ENCODE results near the gene ERP44.
"Not testable (repeated sequence)": the region's sequence is repeated elsewhere in the genome, so short reads cannot be mapped to it uniquely, and the experiment has no call there.

ERP44 gene

GRCh38 chr9:100087218-100087617 is 11.6 kb downstream of the ERP44 start:
- ATAC-seq = no peak
- Mint-ChIP-seq H3K27ac (no peak overlapping the region), H3K4me3 (no peak overlapping the region), H3K27me3 (no peaks in the 10 kb centered on the region), H3K9me3 (no peaks in the 10 kb centered on the region), H3K36me3 (no peaks in the 10 kb centered on the region), H3K4me1 (peaks cover 73% of the 10 kb centered on the region)

DNA sequence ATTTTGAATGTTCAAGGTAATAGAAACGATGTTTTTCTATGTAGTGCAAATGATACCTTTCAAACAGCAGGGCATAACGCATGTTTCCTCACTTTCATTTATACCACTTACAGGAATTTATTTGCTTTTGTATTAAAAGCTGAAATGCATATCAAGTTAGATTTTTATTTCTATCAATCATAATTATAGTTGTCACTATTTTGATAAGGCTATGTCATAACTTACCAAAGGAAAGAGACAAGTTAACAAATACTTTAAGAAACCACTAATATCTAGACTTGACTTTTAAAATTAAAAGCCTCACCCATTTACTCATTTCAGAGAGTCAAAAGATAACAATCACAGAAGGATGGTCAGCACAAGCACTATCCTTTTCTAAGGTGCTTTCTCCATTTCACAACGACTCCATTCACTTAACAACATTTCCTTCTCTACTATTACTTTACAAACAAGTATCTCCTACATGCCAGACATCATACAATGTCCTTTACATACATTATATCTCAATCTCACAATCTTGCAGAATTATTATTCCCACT is 12.6 kb downstream of the ERP44 start:
- no peaks in the 10 kb centered on the region for H3K27me3 Mint-ChIP-seq
- H3K27ac Mint-ChIP-seq = peak overlapping the region; percentile 91
- H3K4me1 Mint-ChIP-seq = peaks cover 79% of the 10 kb centered on the region
- H3K4me3 Mint-ChIP-seq = no peak overlapping the region
- H3K9me3 Mint-ChIP-seq = no peaks in the 10 kb centered on the region
- H3K36me3 Mint-ChIP-seq = no peaks in the 10 kb centered on the region
- no peak for ATAC-seq

DNA sequence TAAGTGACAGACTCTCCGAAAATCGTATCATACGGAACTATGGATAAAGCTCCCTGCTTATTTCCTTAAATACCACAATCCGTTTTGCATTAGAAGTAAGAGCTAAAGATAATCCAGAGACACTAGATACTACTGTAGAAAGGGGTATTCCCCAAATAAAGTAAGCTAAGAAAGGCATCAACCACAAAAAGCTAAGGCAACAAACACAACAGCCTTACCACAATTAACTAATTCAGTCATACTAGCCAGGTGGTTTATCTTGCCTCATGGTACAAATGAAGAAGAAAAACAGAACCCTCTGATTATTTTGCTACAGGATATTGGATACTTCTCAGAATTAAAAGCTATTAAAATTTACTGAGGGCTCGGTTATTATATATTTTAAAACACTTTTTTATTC is 14.1 kb downstream of the ERP44 start:
- Mint-ChIP-seq H3K27ac (peak overlapping the region; percentile 91), H3K4me3 (peak overlapping the region; percentile 61), H3K9me3 (no peaks in the 10 kb centered on the region), H3K4me1 (peaks cover 88% of the 10 kb centered on the region), H3K27me3 (no peaks in the 10 kb centered on the region), H3K36me3 (no peaks in the 10 kb centered on the region)
- peak; percentile 92 for ATAC-seq

DNA sequence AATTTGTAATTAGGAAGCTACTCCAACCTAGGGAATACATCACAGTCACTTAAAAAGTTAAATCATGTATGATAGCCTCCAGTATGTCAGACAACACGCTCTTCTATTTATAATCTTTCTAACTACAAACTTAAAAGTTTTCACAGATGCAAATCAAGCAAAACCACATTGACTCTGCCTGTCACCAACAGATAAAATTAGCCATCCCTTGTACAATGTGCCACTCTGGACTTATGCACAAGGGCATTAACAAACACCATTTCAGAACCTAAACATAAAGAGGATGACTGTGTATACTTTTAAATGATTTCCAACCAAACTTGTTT is 14.7 kb downstream of the ERP44 start:
- ATAC-seq = peak; percentile 76

GRCh38 chr9:100083448-100084127 is 15.2 kb downstream of the ERP44 start:
- peak overlapping the region; percentile 82 for H3K4me3 Mint-ChIP-seq
- H3K27me3 Mint-ChIP-seq = no peaks in the 10 kb centered on the region
- peaks cover 90% of the 10 kb centered on the region for H3K4me1 Mint-ChIP-seq
- H3K27ac Mint-ChIP-seq = peak overlapping the region; percentile 91
- H3K36me3 Mint-ChIP-seq = no peaks in the 10 kb centered on the region
- peak; percentile 63 for ATAC-seq
- H3K9me3 Mint-ChIP-seq = no peaks in the 10 kb centered on the region

More for the DNA sequence above, 14.7 kb downstream of the ERP44 start:
- Mint-ChIP-seq H3K4me1 (peaks cover 90% of the 10 kb centered on the region), H3K27me3 (no peaks in the 10 kb centered on the region), H3K9me3 (no peaks in the 10 kb centered on the region), H3K27ac (peak overlapping the region; percentile 91), H3K36me3 (no peaks in the 10 kb centered on the region), H3K4me3 (peak overlapping the region; percentile 82)

DNA sequence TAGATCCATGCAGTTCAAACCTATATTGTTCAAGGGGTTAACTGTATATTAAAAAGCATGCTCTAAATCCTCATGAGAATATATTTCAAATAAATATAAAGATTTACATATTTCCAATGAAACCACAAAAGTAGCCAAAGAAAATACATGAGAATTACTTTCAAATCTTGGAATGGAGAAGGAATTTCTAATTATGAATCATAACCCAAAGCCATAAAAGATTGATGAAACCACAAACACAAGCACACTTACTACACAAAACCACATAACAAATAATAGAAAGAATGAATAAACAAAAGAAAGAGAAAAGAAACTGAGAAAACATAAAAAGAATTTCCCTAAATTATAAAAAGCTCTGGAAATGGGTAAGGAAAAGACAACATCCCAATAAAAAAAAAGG is 16.0 kb downstream of the ERP44 start:
- ATAC-seq = no peak
- peak overlapping the region; percentile 91 for H3K27ac Mint-ChIP-seq
- H3K9me3 Mint-ChIP-seq = no peaks in the 10 kb centered on the region
- peak overlapping the region; percentile 64 for H3K4me3 Mint-ChIP-seq
- H3K36me3 Mint-ChIP-seq = no peaks in the 10 kb centered on the region
- H3K4me1 Mint-ChIP-seq = peaks cover 82% of the 10 kb centered on the region
- no peaks in the 10 kb centered on the region for H3K27me3 Mint-ChIP-seq

- H3K27ac Mint-ChIP-seq, H3K9me3 Mint-ChIP-seq, H3K36me3 Mint-ChIP-seq, ATAC-seq, H3K4me3 Mint-ChIP-seq, H3K27me3 Mint-ChIP-seq: not testable (repeated sequence)
- peaks cover 34% of the 10 kb centered on the region for H3K4me1 Mint-ChIP-seq
Observed at GRCh38 chr9:100076256-100076655, 22.5 kb downstream of the ERP44 start.

DNA sequence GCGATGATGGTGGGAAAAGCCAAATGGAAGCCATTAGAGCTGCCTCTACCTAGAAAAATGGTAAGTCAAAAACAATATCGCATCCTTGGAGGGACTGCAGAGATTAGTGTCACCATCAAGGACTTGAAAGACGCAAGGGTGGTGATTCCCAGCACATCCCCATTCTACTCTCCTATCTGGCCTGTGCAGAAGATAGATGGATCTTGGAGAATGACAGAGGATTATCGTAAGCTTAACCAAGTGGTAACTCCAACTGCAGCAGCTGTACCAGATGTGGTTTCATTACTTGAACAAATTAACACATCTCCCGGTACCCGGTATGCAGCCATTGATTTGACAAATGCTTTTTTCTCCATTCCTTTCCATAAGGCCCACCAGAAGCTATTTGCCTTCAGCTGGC is 23.8 kb downstream of the ERP44 start:
- peaks cover 4% of the 10 kb centered on the region for H3K36me3 Mint-ChIP-seq

GRCh38 chr9:100074093-100074492 is 24.7 kb downstream of the ERP44 start:
- H3K27me3 Mint-ChIP-seq = no peaks in the 10 kb centered on the region
- ATAC-seq = no peak
- H3K4me3 Mint-ChIP-seq = no peak overlapping the region
- H3K27ac Mint-ChIP-seq = no peak overlapping the region
- no peaks in the 10 kb centered on the region for H3K9me3 Mint-ChIP-seq
- H3K36me3 Mint-ChIP-seq = peaks cover 4% of the 10 kb centered on the region
- H3K4me1 Mint-ChIP-seq = peaks cover 27% of the 10 kb centered on the region

More for the DNA sequence above, 23.8 kb downstream of the ERP44 start:
- no peak for ATAC-seq
- Mint-ChIP-seq H3K4me3 (no peak overlapping the region), H3K27me3 (no peaks in the 10 kb centered on the region), H3K4me1 (peaks cover 32% of the 10 kb centered on the region), H3K27ac (no peak overlapping the region), H3K9me3 (no peaks in the 10 kb centered on the region)

- Mint-ChIP-seq H3K27me3 (no peaks in the 10 kb centered on the region), H3K9me3 (no peaks in the 10 kb centered on the region), H3K27ac (no peak overlapping the region), H3K4me1 (peaks cover 21% of the 10 kb centered on the region), H3K4me3 (no peak overlapping the region), H3K36me3 (peaks cover 4% of the 10 kb centered on the region)
- ATAC-seq = no peak
Observed at GRCh38 chr9:100072805-100073204, 26.0 kb downstream of the ERP44 start.

DNA sequence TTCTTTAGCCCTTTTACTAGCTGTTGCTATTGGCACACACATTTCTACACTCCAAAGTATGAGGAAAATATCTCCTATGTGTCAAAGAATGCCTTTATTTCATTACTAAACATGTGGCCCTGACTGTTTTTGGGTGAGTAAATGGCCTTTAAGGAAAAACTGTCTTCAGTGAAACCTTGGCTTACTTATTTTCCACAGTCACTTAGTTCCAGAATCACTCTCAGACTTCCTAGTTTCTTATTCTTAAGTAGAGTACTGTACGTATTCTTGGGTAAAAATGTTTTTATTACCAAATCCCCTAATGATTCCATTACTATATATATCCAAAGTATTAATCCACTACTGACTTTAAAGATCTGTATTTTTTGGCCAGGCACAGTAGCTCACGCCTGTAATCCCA is 27.5 kb downstream of the ERP44 start:
- Mint-ChIP-seq H3K27me3 (no peaks in the 10 kb centered on the region), H3K4me3 (no peak overlapping the region), H3K4me1 (peaks cover 26% of the 10 kb centered on the region), H3K36me3 (peaks cover 1% of the 10 kb centered on the region), H3K9me3 (no peaks in the 10 kb centered on the region), H3K27ac (no peak overlapping the region)
- ATAC-seq = no peak

- Mint-ChIP-seq H3K36me3 (no peaks in the 10 kb centered on the region), H3K27me3 (no peaks in the 10 kb centered on the region), H3K4me3 (no peak overlapping the region), H3K27ac (no peak overlapping the region), H3K9me3 (no peaks in the 10 kb centered on the region), H3K4me1 (peaks cover 25% of the 10 kb centered on the region)
- no peak for ATAC-seq
Observed at GRCh38 chr9:100070104-100071041, 28.4 kb downstream of the ERP44 start.

- H3K36me3 Mint-ChIP-seq, H3K9me3 Mint-ChIP-seq, H3K27ac Mint-ChIP-seq, H3K4me3 Mint-ChIP-seq, ATAC-seq, H3K27me3 Mint-ChIP-seq: not testable (repeated sequence)
- H3K4me1 Mint-ChIP-seq = peaks cover 26% of the 10 kb centered on the region
Observed at GRCh38 chr9:100069068-100069467, 29.7 kb downstream of the ERP44 start.

GRCh38 chr9:100067990-100068389 is 30.8 kb downstream of the ERP44 start:
- peaks cover 27% of the 10 kb centered on the region for H3K4me1 Mint-ChIP-seq
- not testable (repeated sequence) for ATAC-seq, H3K27me3 Mint-ChIP-seq, H3K4me3 Mint-ChIP-seq, H3K9me3 Mint-ChIP-seq, H3K36me3 Mint-ChIP-seq, H3K27ac Mint-ChIP-seq

GRCh38 chr9:100066539-100066938 is 32.3 kb downstream of the ERP44 start:
- Mint-ChIP-seq H3K36me3 (no peaks in the 10 kb centered on the region), H3K4me3 (no peak overlapping the region), H3K27ac (peak overlapping the region; percentile 44), H3K4me1 (peaks cover 27% of the 10 kb centered on the region), H3K9me3 (no peaks in the 10 kb centered on the region), H3K27me3 (no peaks in the 10 kb centered on the region)
- peak; percentile 51 for ATAC-seq

Data from stimulated activated memory B cell treated with anti-CD40 and anti-IgM and Interleukin-4, amounts not matched to agents 10 μg/mL and 1 μg/mL and 100 μg/mL, for 72 hours (primary cell).